ENCODE results near the gene CDKN3.
"Not testable (repeated sequence)": the region's sequence is repeated elsewhere in the genome, so short reads cannot be mapped to it uniquely, and the experiment has no call there.

CDKN3 gene

DNA sequence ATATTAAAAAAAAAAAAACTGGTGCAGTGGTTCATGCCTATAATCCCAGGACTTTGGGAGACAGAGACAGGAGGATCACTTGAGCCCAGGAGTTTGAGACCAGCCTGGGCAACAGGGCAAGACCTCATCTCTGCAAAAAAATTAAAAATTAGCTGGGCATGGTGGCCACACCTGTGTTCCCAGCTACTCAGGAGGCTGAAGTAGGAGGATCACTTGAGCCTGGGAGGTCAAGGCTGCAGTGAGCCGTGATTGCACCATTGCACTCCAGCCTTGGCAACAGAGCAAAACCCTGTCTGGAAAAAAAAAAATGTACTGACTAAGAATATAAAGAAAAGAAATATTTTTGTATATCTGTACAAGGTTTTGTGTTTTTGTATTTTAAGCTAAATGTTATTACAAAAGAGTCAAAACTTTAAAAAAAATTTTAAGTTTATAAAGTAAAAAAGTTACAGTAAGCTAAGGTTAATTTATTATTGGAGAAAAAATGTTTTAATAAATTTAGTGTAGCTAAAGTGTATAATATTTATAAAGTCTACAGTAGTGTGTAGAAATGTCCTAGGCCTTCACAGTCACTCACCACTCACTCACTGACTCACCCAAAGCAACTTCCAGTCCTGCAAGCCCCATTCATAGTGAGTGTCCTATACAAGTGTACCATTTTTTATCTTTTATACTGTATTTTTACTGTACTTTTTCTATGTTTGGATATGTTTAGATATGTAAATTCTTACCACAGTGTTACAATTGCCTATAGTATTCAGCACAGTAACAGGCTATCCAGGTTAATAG is 60.2 kb downstream of the CDKN3 start:
- DNase-seq: not testable (repeated sequence)

GRCh38 chr14:54457609-54457996 is 60.8 kb downstream of the CDKN3 start:
- DNase-seq: no peak

- DNase-seq: not testable (repeated sequence)
These were observed 61.7 kb downstream of the CDKN3 start for GRCh38 chr14:54458536-54458935.

GRCh38 chr14:54459106-54459505 is 62.3 kb downstream of the CDKN3 start:
- DNase-seq: no peak

DNA sequence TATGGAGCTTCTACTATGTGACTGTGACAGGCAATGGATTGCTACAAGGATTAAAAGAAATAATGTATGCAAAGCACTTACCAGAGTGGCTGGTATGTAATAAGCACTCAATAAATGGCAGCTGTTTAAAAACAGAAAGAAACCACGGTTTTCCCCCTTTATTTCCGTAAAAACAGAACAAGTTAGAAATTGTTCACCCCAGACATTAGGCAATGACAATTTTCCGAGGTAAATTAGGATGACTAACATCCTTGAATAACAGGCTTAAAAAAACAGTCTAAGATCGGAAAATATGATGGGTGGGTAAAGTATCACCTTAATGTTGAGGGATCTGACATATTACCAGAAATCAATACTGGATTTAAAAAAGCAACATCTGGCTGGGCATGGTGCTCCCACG is 65.2 kb downstream of the CDKN3 start:
- no peak for DNase-seq

GRCh38 chr14:54465654-54466053 is 68.8 kb downstream of the CDKN3 start:
- DNase-seq: no peak

DNA sequence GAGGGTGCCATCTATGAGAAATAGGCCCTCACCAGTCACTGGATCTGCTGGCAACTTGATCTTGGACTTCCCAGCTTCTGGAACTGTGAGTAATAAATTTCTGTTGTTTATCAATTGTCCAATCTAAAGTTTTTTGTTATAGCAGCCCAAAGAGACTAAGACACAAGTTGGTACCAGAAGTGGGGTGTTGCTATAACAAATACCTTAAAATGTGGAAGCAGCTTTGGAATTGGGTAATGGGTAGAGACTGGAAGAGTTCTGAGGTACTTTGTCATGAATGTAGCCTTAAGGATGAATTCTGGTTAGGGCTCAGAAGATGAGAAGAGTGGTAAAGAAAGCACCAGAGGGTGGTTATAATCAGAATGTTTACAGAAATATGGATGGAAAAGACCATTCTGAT is 70.5 kb downstream of the CDKN3 start:
- DNase-seq: no peak

Data from fibroblast of skin of back (primary cell).